Gastrocnemius medialis (tissue), 4 donors: Measurements from ENCODE around the gene USP20. TPM values are rescaled to one million over a fixed set of nuclear protein-coding genes. Genes with fewer than 3 reads are reported as not detected.

Experiments
- ATAC-seq, 2 donors: fragments of 150-250 bp; one replicate each; pipeline ENCODE4 v1.9.1; 2016
- DNase-seq, 2 donors: peaks; one replicate each; pipeline ENCODE4 v3.0.0-alpha.2; 2019
- H3K27ac ChIP-seq, 4 donors: fragments of 200-600 bp; sonication (generic); 1 replicate in 1 of 4; 2 replicates in 3 of 4; pipeline ENCODE4 v1.5.1; 2016 to 2018; ENCODE audit warnings: mild to moderate bottlenecking in 2 of 4, moderate library complexity in 1 of 4
- H3K27me3 ChIP-seq, 3 donors: fragments of 200-600 bp; sonication (generic) in 2 of 3; 1 replicate in 1 of 3; 2 replicates in 2 of 3; pipeline versions ENCODE4 v1.5.1 to v1.6.0; 2016 to 2019; ENCODE audit warnings: mild to moderate bottlenecking in 1 of 3, moderate library complexity in 1 of 3
- H3K36me3 ChIP-seq, 2 donors: fragments of 200-600 bp; sonication (generic) in 1 of 2; one replicate each; pipeline ENCODE4 v1.5.1; 2017 to 2018
- H3K4me1 ChIP-seq, 2 donors: fragments of 200-600 bp; sonication (generic) in 1 of 2; one replicate each; pipeline ENCODE4 v1.5.1; 2016 to 2017; ENCODE audit warnings: mild to moderate bottlenecking in 2 of 2
- H3K4me3 ChIP-seq, 4 donors: fragments of 200-600 bp; sonication (generic) in 3 of 4; 1 replicate in 1 of 4; 2 replicates in 3 of 4; pipeline ENCODE4 v1.5.1; 2016 to 2019; ENCODE audit warnings: mild to moderate bottlenecking in 2 of 4
- H3K9me3 ChIP-seq, 3 donors: fragments of 200-600 bp; sonication (generic) in 2 of 3; 1 replicate in 1 of 3; 2 replicates in 2 of 3; pipeline ENCODE4 v1.5.1; 2016 to 2019
- CTCF ChIP-seq, 5 experiments: fragments of 450-650 bp in 3 of 5; fragments of 200-600 bp in 2 of 5; sonication (generic) in 2 of 5; IDR thresholded peaks in 4 of 5; conservative IDR thresholded peaks in 1 of 5; 1 replicate in 4 of 5; 2 replicates in 1 of 5; pipeline ENCODE4 v1.5.1; 2016 to 2019; ENCODE audit warnings: antibody characterized with exemption in 5 of 5, mild to moderate bottlenecking in 3 of 5, moderate library complexity in 3 of 5
- POLR2A ChIP-seq, 2 donors: fragments of 450-650 bp; IDR thresholded peaks; one replicate each; pipeline ENCODE4 v1.6.1; 2017; ENCODE audit warnings: antibody characterized with exemption in 2 of 2, mild to moderate bottlenecking in 2 of 2, moderate library complexity in 2 of 2
- in situ Hi-C, 4 donors: fragments of 200-750 bp; cut with MboI; loops; one replicate each; pipeline versions ENCODE4 v1.15.0 to v1.8.0; 2017; ENCODE audit warnings: low sequenced_read_pairs in 4 of 4
- intact Hi-C: fragments of 100-400 bp; cut with DNase I; formaldehyde crosslinking; loops from one replicate; pipeline ENCODE4 v1.15.1; 2023; ENCODE audit warnings: low total_unique reads
- total RNA-seq, 4 donors: library from RNA; depleted of rRNA; stranded (reverse); fragments of >200 nt; gene quantifications; one replicate each; pipeline versions ENCODE4 v1.1.0 to v1.2.3, GENCODE V29; 2016

USP20 gene
- total RNA-seq, 4 donors from 2014 or later = 13.4 to 25.4 (median 18.6) TPM

DNA sequence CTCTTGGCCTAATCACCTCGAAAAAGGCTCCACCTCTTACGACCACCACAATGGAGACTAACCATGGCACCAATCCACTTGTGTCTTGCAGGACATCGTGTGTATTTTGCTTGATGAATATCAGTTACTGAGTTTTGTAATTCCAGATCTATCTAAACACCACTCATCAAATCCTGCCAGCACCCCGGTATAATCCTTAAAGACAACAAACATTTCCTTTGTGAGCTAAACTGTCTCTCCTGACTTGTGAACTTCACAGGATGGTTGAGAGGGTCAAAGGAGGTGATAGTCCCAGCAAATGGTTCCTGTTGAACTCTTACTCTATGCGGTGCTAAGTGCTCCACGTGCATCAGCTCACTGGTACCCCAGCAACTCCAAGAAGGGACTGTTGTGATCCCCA, 36.3 kb upstream of the USP20 start:
- Histone ChIP-seq H3K4me3 (no peak overlapping the region), H3K27me3 (no peaks in the 10 kb centered on the region), H3K27ac (no peak overlapping the region), H3K36me3 (no peaks in the 10 kb centered on the region), H3K4me1 (peaks cover 5 to 9% of the 10 kb centered on the region in 2 donors), H3K9me3 (no peaks in the 10 kb centered on the region)
- in situ Hi-C loops = loop anchor here in 2 of 4 donors (10.0 to 25.0 kb wide), 3 partner anchors 162 to 664 kb away; partner anchors contain the start of genes ASB6 (in 1 of the 2) and NTMT1 (in 1 of the 2)
- intact Hi-C loops = no loop called here
- no peak for DNase-seq
- ATAC-seq = no peak
- TF ChIP-seq CTCF (IDR thresholded peaks at IDR 0.05 in 4 of 5, conservative IDR thresholded peaks at IDR 0.05 in 1 of 5) (no peak), POLR2A (IDR thresholded peaks at IDR 0.05) (no peak)

DNA sequence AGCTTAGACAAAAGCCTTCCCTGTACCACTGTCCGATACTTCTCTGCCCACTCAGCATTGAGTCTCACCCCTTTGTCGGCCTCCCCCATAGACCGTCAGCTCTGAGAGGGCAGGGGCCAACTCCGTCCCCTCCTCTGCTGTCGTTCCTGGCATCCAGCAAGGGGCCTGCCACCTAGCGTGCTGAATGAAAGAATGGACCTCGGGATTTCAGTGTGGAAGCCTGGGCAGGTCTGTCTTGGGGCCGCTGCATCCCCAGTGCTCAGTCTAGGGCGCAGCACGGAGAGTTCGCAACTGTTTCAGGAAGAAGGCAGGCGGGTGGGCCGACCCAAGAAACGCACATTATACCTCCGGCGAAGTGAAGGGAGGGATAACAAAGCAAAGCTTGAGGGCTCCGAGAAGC, 33.8 kb upstream of the USP20 start:
- H3K4me1 ChIP-seq = peaks cover 8 to 10% of the 10 kb centered on the region in 2 donors
- H3K27ac ChIP-seq = no peak overlapping the region
- H3K4me3 ChIP-seq = no peak overlapping the region
- TF ChIP-seq CTCF (IDR thresholded peaks at IDR 0.05 in 4 of 5, conservative IDR thresholded peaks at IDR 0.05 in 1 of 5) = no peak
- no peak for TF ChIP-seq POLR2A (IDR thresholded peaks at IDR 0.05)
- H3K9me3 ChIP-seq = no peaks in the 10 kb centered on the region
- in situ Hi-C loops (no loop called here), intact Hi-C loops (loop anchor here (5.0 kb wide), 1 partner anchor 36 kb away; the partner anchor contains the start of genes C9orf78 and USP20)
- peaks cover 0 to 18% of the 10 kb centered on the region in 2 donors for H3K36me3 ChIP-seq
- ATAC-seq (no peak), DNase-seq (no peak)
- no peaks in the 10 kb centered on the region for H3K27me3 ChIP-seq

DNA sequence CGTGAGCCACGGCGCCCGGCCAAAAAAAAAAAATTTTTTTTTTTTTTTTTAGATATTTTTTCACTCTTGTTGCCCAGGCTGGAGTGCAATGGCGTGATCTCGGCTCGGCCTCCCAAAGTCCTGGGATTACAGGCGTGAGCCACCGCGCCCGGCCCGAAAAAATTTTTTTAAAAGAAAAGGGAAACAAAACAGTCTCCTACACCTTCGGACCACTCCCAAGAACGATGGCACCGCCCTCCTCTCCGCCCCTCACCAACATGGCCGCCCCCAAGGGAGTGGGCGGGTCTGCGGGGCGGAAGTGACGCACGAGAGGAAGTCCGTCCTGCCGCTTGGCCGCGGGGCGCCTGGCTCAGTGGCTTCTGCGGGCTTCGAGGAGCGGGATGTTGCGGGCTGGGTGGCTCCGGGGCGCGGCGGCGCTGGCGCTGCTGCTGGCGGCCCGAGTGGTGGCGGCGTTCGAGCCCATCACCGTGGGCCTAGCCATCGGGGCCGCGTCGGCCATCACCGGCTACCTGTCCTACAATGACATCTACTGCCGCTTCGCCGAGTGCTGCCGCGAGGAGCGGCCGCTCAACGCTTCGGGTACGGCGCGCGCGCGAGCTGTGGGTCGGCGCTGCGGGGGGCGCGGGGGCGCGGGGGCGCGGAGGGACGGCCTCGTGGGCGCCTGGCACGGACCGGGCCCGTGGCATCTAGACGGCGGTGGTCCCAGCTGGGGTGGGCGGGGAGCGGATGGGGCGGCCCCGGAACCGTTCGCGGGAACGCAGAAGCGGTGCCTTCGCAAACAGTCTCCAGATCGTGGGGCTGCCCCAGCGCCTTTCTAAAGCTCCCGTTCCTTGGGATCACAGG, 32.2 kb upstream of the USP20 start, which contains the start of gene TOR1B:
Gene TOR1B, plus strand, starts transcription at position 352 of the 843 bp plus-strand sequence. Its CDS starts 29 bp downstream, at position 381.
- H3K27me3 ChIP-seq = no peaks in the 10 kb centered on the region
- DNase-seq (peak; percentile 84 to 89), ATAC-seq (peak; percentile 91 to 96)
- peak; percentile 63 to 79 for TF ChIP-seq POLR2A (IDR thresholded peaks at IDR 0.05)
- TF ChIP-seq CTCF (IDR thresholded peaks at IDR 0.05 in 4 of 5, conservative IDR thresholded peaks at IDR 0.05 in 1 of 5) = peak in 1 of 5 experiments; percentile 12
- H3K4me3 ChIP-seq = peak within 1 kb of the TSS; percentile 78 to 99 (median 89)
- peaks cover 0 to 31% of the 10 kb centered on the region in 2 donors for H3K36me3 ChIP-seq
- H3K27ac ChIP-seq = peak within 1 kb of the TSS; percentile 82 to 90 (median 86)
- no peaks in the 10 kb centered on the region for H3K9me3 ChIP-seq
- intact Hi-C loops (loop anchor here (1.0 to 5.0 kb wide), 2 partner anchors 20 to 34 kb away; partner anchors contain the start of genes C9orf78 and USP20), in situ Hi-C loops (no loop called here)
- H3K4me1 ChIP-seq = peaks cover 8 to 10% of the 10 kb centered on the region in 2 donors

GRCh38 chr9:129803676-129804060, 31.6 kb upstream of the USP20 start:
- Histone ChIP-seq H3K4me1 (peaks cover 8 to 10% of the 10 kb centered on the region in 2 donors), H3K27ac (peak overlapping the region; percentile 82 to 90 (median 86)), H3K27me3 (no peaks in the 10 kb centered on the region), H3K4me3 (peak overlapping the region; percentile 78 to 99 (median 89)), H3K9me3 (no peaks in the 10 kb centered on the region), H3K36me3 (peaks cover 0 to 32% of the 10 kb centered on the region in 2 donors)
- ATAC-seq (no peak), DNase-seq (no peak)
- intact Hi-C loops (loop anchor here (1.0 to 5.0 kb wide), 2 partner anchors 20 to 34 kb away; partner anchors contain the start of genes C9orf78 and USP20), in situ Hi-C loops (no loop called here)
- TF ChIP-seq CTCF (IDR thresholded peaks at IDR 0.05 in 4 of 5, conservative IDR thresholded peaks at IDR 0.05 in 1 of 5) = no peak
- no peak for TF ChIP-seq POLR2A (IDR thresholded peaks at IDR 0.05)
